HPDE6-E6E7 (cell line): Measurements from ENCODE around the gene ZNF423.
"Not testable (repeated sequence)": the region's sequence is repeated elsewhere in the genome, so short reads cannot be mapped to it uniquely, and the experiment has no call there.

Experiments used
- DNase-seq: peaks from one replicate; pipeline ENCODE4 v3.0.0; 2011; ENCODE audit warnings: missing footprints; ENCODE audit errors: extremely low spot score

ZNF423 gene

DNA sequence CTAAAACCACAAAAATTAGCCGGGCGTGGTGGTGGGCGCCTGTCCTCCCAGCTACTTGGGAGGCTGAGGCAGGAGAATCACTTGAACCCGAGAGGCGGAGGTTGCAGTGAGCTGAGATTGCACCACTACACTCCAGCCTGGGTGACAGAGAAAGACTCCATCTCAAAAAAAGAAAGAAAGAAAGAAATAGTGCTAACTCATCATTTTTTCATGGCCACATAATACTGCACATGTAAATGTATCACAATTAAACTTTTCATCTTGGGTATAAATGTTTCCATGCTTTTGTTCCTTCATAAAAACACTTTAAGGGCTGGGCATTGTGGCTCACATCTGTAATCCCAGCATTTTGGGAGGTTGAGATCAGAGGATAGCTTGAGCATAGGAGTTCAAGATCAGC lies 15.9 kb upstream of the ZNF423 start:
- not testable (repeated sequence) for DNase-seq

- DNase-seq, result no peak
Observed at GRCh38 chr16:49869731-49870130, 13.8 kb upstream of the ZNF423 start.

- DNase-seq, result no peak
Observed at GRCh38 chr16:49867796-49868668, 12.1 kb upstream of the ZNF423 start.

- DNase-seq, result no peak
Observed at GRCh38 chr16:49867234-49867633, 11.3 kb upstream of the ZNF423 start.

GRCh38 chr16:49866595-49867071 lies 10.7 kb upstream of the ZNF423 start:
- no peak for DNase-seq

GRCh38 chr16:49862694-49863093 lies 6.8 kb upstream of the ZNF423 start:
- no peak for DNase-seq

DNA sequence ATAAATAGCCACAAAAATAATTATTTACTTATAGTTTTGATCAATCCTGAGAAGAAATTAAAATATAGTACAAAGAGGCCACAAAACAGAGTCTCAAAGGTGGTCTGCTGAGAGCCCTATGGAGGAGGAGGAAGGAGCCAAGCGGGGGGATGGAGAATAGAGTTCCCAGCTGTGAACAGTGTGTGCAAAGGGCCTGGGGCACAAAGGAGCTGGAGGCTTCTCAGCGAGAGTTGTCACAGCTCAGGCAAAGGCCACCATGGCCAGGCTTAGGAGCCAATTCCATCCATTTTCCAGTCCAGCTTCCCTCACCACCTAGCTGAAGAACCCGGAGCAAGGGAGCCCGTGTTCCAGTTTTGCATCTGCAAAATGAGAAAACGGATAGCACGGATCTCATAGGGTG lies 5.4 kb upstream of the ZNF423 start:
- no peak for DNase-seq

DNA sequence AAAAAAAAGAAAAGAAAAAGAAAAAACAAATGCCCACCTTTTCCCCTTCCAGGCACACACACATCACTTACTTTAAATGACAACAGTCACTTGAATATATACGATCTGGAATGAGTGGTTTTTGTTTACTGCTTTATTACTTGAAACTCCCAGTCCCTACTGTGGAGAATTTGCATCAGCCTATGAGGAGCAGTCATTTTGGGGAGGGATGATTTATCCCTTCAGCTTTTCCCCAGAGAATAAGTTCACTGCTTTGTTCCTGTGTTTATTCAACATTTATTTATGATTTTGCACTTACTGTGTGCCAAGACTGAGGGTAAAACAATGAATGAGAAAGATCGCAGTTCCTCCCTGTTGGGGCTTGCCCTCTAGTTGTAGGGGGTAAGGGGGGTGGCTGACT lies 4.7 kb upstream of the ZNF423 start:
- no peak for DNase-seq

DNA sequence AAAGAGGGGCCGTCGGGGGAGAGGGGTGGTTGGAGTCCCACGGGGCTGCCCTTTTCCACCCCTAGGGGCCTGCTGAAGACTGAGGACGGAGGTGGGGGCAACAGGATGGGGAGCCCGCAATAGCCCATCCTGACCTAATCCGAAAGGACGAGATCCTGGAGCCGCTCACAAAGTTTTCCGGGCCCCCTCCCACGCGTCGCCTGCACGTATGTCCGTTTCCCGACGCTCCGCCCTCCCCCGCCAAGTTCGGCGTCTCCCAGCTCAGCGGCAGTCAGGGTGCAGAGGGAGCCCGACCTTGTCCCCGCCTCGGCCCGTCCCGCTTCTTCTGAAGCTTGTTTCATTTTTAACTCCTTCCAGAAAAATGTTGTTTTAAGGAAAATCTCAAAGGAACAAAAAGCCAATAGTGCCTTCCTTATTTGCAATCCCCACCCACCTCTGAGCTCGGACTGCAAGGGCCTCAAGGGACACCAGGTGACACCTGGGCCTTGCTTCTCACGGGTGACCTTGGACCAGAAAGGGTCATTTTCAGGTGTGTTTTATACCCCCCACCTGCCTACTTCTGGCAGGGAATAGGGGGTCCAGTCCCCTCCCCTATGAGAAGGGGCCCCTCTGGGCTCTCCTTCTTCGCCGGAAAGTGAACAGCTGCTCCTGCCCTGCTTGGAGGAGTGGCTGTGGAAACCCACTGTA lies 3.4 kb upstream of the ZNF423 start:
- DNase-seq, result no peak

DNA sequence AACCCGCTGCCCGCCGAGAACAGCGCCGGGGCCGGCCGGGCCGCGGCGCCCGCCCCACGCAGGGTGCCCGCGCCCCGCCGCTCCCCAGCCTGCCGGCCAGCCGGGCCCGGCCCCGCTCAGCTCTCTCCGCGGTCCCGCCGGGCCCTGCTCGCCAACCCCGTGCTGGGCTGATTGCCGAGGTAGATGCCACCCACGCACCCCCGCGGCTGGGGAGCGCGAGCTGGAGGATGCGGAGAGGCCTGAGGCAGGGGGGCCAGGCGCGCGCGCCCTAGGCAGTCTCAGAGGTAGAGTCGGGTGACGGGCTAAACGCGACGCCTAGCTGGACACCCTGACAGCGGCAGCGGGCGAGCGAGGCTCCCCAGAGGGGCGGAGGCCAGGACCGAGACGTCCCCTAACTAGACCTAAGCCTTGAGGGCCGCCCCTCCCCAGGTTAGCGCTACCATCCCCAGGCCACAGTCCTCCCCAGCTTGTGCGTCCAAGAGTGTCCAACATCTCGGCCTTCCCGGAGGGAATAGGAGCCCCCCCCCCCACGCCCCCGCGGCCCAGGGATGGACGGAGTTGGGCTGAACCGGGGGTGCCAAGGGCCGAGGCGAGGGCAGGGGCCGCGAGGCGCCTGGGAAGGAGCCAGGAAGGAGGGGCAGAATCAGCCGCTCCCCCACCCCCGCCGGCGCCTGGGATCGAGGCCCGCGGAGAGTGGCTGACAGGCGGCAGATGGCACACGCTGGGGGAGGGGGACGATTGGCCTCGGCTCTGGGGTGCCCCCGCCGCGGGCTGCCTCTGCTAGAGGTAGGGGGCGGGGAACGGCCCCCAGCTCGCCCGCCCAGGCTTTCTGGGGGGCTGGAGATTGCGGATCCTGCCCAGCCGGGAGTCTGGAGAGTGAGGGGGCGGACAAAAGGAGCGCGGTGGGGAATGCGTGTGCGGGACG lies 2.5 kb upstream of the ZNF423 start:
- DNase-seq, result no peak

GRCh38 chr16:49857423-49858181 lies 1.7 kb upstream of the ZNF423 start:
- peak; percentile 47 for DNase-seq

GRCh38 chr16:49856672-49857330 lies 889 bp upstream of the ZNF423 start:
- peak; percentile 59 for DNase-seq

DNA sequence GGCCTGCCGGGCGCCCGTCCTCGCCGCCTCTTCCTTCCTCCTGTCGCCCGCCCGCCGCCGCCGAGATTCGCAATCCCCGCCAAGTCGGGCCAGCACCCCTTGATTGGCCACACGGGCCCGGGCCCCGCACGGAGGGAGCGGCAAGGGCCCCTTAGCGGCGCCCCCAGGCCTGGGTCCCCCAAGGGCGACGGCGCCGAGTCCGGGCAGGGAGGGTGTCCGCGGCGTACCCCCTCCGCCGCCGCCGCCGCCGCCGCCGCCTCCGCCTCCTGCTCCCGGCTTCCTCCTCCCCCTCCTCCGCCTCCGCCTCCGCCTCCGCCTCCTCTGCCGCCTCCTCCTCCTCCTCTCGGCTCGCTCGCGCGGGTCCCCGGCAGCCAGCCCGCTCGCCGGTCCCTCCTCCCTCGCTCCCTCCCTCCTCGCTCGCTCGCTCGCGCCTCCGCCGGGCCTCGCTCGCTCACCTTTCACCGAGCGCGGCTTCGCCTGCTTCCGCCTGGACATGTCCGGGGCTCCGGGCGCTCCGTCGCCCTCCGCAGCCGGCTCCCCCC lies 561 bp downstream of the ZNF423 start:
- DNase-seq, result peak; percentile 51

DNA sequence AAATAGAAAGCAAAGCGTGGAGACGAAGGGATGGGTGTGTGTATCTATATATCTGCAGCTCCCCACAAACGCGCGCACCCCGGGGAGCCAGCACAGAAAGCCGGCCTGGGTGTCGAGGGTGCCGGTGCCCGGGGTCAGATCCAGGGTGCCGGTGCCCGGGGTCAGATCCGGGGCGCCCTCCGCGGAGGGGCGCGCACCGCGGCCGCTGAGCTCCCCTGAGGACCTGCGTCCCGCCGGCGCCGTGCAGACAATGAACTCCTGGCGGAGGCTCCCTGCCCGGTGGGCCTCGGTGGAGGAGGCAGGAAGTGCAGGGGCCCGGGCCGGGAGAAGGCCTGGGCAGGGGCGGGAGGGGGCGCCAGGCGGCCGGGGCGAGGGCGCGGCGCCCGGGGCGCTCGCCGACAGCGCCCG lies 1.1 kb downstream of the ZNF423 start:
- DNase-seq, result no peak

GRCh38 chr16:49854188-49854795 lies 1.6 kb downstream of the ZNF423 start:
- no peak for DNase-seq

- DNase-seq, result no peak
Observed at GRCh38 chr16:49852279-49852678, 3.6 kb downstream of the ZNF423 start.

DNA sequence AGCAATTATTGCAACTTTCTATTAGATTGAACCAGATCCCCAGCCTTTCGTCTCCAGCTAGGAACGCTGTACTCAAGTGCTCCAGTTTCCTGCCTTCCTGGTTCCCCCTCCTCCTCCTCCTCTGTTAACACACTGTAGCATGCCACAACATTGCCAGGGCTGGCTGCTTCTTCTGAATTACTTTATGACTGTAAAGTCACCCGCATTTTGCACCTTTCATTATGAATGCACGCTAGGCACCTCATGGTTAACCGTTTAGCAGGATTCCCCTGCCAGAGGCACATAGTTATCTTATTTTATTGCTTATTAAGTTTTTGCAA lies 4.5 kb downstream of the ZNF423 start:
- DNase-seq, result no peak

DNA sequence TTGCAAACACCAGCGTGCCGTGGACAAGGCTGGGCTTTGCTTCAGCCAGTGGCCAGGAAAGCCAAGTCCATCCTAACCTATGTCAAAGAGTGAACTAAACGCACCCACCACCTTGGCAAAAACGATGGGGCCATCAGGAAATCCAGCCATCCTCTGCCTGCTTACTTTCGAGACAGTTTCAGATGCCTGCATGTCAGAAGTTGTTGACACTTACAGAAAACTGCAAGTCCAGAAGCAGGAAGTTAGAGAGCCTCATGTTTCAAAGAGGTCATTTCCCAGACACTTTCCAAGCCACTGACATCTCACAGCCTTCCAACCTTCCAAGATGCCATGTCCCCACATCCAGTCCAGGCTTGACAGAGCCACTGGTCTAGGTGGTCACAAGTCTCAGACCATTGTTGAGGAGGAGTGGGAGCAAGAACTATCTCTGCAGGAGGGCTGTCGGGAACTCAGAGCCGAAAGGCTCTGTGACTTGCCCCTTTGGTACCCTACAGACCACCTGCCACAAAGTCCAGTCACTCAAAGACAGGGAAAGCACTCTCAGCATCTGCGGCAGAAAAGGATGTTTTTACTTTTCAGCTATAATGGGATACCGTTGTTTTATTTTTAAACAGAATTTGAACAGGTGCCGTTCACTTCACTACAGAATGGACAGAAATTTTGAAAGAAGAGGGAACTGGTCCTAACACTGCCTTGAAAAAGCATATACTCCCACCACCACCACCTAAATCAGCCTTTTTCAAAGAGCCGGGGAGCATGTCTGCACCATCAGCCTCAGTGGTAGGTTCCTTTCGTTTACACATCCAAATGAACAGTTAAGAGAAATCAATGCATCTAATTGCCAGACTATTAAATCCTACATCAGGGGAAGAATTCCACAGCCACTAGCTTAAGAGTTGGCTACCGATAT lies 5.1 kb downstream of the ZNF423 start:
- no peak for DNase-seq

DNA sequence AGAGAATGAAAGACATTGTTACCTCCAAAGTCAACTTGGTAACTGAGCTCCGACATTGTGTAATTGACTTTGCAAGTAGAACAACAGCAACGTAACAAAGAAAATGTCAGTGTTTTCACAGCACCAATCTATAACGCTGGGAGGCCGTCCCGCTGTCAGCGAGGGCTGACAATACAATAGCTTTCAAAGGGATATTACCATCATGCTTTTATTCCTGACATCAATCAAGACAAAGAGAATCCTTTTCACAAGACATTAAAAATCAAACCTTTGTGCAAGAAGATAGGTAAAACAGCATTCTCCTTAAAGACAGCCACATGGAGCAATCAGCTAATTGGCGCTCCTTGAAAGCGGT lies 6.2 kb downstream of the ZNF423 start:
- DNase-seq, result no peak
